LNCAP (cell line): ENCODE measurements around the gene DCX.

Experiments used
- TF ChIP-seq, protein P1 (sequence below): fragments of 450-650 bp; IDR thresholded peaks from 2 replicates; pipeline ENCODE4 v1.5.1; 2017; ENCODE audit warnings: mild to moderate bottlenecking

The DCX gene

GRCh38 chrX:111431001-111431400 lies 19.0 kb upstream of the DCX start:
- TF ChIP-seq, protein P1, sequence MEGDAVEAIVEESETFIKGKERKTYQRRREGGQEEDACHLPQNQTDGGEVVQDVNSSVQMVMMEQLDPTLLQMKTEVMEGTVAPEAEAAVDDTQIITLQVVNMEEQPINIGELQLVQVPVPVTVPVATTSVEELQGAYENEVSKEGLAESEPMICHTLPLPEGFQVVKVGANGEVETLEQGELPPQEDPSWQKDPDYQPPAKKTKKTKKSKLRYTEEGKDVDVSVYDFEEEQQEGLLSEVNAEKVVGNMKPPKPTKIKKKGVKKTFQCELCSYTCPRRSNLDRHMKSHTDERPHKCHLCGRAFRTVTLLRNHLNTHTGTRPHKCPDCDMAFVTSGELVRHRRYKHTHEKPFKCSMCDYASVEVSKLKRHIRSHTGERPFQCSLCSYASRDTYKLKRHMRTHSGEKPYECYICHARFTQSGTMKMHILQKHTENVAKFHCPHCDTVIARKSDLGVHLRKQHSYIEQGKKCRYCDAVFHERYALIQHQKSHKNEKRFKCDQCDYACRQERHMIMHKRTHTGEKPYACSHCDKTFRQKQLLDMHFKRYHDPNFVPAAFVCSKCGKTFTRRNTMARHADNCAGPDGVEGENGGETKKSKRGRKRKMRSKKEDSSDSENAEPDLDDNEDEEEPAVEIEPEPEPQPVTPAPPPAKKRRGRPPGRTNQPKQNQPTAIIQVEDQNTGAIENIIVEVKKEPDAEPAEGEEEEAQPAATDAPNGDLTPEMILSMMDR: no peak

GRCh38 chrX:111411557-111411956 lies 435 bp downstream of the DCX start:
- TF ChIP-seq, protein P1: no peak

GRCh38 chrX:111410590-111411078 lies 1.4 kb downstream of the DCX start:
- TF ChIP-seq, protein P1: no peak

- TF ChIP-seq, protein P1: no peak
These were observed 2.7 kb downstream of the DCX start for GRCh38 chrX:111409326-111409725.

DNA sequence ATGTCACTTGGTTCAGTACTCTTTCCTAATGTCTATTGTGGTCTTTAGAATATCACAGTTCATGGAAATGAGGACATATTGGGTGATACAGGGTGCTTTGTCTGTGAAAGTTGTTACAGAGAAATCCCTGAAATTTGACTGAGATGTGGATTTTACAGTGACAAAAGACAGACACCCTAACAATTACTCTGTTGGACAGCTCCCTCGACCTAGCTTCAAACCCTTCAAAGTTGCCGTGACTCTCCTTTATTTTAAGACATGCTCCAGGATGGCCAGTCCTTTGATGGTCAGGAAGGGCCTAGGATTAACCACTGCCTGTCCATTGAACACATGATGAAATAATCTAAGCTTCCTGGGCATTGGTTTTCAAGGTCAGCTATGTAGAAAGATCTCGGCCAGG lies 4.0 kb downstream of the DCX start:
- TF ChIP-seq, protein P1: no peak

GRCh38 chrX:111402344-111402743 lies 9.6 kb downstream of the DCX start:
- TF ChIP-seq, protein P1: no peak

- TF ChIP-seq, protein P1: no peak
These were observed 16.8 kb downstream of the DCX start for GRCh38 chrX:111395149-111395548.

- TF ChIP-seq, protein P1: no peak
These were observed 17.4 kb downstream of the DCX start for GRCh38 chrX:111394569-111394968.
